HG03342 (cell line): ENCODE data around the gene NKX1-2.

Experiments used
- ATAC-seq: cut with Tn5 transposase; IDR thresholded peaks from one replicate; pipeline ENCODE4 v1.9.1; 2021; ENCODE audit warnings: mild to moderate bottlenecking, moderate library complexity; ENCODE audit not compliant: unreplicated experiment

The NKX1-2 gene

DNA sequence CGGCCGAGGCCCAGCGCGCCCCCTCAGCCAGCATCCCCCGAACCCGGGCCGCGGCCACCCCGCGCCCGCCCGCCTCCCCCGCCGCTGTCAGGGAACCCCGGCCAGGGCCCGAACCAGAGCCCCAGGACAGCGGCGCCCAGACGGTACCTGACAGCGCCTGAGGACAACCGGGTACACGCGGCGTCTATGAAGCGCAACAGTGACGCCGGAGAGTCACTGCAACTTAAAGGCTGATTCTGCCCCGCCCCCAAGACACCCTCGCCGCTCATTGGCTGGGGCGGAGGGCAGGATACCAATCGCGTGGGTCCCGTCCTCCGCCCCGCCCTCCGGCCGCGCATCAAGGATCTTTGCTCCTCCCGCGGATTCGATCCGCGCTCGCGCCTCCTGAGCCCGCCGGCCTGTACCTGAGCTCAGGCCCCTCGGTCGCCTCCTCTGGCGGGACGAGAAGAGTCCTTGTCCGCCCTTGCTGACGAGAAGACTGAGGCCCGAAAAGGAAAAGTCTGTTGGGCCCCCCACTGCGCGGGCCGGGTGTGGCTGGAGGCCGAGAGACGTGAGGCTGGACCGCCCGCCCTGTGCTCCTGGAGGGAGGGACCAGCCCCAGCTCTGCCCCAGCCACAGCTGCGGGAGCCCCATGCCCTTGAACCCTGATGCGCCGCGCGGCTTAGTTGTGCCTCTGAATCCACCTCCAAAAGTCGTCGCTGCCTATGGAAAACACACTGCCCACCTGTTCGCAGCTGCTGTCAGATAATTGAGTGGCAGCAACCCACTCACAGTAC lies 30.9 kb downstream of the NKX1-2 start, which contains the start of gene OAT:
Gene OAT, minus strand, starts transcription at position 198 of the 776 bp plus-strand sequence. CDS start 6,752 bp downstream, outside the sequence.
- peak; percentile 98 for ATAC-seq

DNA sequence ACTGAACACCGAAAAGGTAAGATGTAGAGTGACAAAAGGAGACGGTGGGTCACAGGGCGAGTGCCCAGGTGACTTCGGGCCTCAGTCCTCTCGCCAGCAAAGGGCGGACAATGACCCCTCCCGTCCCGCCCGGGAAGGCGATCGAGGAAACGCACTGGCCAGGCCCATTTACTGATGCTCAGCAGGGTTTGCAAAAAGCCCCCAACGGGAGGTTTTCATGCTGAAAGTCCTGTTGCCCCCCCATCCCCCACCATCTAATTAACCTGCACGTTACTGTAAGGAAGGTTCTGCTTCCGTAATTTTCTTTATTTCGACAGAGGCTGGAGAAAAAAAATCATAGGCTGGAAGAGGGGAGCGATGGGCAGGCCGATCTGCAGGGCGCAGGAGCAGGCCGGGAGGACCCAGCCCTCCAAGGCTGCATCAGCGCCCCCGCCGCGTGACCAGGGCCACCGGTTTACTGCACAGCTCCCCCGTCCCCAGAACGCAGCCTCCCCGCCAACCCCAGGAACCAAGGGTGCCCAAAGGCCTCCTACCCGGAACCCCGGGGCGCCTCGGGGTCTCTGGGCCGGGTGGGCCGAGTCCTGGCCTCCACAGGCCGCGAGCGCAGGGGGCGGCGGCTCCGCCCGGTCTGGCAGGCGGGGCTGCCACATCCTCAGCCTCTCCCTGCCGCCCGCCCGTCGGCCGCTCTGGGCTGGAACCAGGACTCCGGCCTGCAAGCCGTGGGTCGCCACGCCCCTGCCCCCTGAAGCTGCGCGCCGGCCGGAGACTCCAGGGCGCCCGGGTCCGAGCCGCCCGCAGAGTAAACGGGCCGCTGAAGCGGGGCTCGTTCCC lies 31.7 kb downstream of the NKX1-2 start:
- peak; percentile 18 for ATAC-seq

DNA sequence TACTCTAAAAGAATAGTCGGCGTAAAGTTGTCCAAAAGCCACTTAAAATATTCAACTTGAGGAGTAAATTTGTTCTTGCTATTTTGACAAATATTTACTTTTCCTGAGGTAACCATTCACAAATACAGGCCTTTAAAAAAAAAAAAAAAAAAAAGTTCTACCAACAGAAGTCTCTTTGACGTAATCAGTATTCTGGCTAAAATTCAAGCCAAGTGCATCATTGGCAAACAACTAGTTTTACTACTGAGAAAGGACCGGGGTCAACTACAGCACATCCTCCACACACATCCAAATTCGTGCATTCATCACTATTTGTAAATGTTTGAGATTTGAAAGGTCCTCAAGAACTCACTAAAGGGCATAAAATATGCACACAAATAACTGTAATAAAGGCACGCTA lies 33.1 kb downstream of the NKX1-2 start:
- no peak for ATAC-seq

DNA sequence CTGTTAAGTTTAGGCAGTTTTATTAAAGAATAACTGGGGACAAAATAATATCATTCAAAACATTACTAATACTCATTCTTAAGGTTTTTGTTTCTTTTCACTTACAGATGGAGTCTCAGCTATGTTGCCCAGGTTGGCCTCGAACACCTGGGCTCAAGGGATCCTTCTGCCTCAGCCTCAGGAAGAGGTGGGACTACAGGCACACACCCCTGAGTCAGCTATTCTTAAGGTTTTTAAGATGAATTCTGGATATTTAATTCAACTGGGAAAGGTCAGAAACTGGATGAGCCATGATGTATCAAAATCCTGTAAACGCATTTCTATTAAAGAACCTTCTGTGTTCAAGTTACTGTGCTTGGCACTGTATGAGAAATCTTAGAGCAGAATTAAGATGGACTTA lies 34.6 kb downstream of the NKX1-2 start:
- no peak for ATAC-seq

DNA sequence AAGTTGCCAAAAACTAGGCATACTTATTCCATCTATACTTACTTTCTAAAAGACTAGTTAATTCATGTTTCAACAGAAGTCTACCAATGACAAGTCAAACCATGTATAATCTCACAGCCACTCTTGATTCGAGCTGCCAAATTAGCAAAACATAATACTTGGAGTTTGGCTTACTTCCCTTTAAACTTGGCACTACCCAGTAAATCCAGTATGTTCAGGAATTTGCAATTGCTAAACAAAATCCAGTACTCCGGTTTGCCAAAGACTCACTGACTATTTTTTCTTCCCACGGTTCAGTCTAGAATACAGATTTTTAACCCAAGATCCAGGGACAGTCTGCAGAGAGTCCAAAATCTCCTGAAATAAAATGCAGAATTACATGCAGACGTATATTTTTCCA lies 35.8 kb downstream of the NKX1-2 start:
- ATAC-seq = no peak

DNA sequence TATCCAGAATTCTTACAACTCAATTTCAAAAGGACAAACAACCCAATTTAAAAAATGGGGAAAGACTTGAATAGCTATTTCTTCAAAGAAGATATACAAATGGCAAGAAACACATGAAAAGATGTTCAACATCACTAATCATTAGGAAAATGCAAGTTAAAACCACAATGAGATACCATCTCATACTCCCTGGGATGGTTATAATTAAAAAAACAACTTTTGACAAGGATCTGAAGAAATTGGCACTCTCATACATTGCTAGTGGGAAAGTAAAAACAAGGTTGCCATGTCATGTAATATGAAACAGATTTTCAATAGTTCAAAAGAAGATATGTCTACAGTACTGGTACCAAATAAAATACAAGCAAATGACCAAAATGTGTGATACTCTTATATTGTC lies 40.1 kb downstream of the NKX1-2 start:
- ATAC-seq = no peak

DNA sequence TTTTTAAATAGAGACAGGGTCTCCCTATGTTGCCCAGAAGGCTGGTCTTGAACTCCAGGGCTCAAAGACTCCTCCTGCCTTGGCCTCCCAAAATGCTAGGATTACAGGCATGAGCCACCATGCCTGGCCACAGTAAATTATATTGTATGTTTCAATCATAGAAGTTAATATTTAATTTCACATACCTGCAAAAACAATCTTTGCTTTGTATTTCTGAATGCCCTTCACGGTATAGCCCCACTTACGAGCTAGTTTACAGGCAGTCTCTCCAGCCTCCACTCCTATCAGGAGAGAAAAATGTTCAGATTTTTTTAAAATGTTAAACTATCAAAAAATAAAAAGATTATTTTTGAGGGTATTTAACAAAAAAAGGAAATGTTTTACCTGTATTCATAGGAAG lies 41.5 kb downstream of the NKX1-2 start:
- no peak for ATAC-seq

DNA sequence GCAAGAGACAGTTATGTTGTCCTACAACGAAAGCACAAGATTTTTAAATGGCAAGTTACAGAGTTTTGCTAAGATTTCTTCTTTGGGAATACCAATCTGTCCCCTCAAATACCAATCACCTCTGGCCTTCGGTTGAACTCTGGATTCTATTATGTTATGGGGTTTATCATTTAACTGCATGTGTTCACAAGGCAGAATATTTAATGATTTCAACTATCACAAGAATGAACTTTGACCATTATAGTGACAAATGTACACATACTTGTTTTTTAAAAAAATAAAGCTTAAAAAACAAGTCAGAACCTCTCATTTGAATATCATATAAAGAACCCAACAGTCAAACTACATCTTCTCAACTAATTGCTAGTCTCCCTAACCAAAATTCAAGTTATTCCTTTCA lies 42.4 kb downstream of the NKX1-2 start:
- ATAC-seq = no peak

DNA sequence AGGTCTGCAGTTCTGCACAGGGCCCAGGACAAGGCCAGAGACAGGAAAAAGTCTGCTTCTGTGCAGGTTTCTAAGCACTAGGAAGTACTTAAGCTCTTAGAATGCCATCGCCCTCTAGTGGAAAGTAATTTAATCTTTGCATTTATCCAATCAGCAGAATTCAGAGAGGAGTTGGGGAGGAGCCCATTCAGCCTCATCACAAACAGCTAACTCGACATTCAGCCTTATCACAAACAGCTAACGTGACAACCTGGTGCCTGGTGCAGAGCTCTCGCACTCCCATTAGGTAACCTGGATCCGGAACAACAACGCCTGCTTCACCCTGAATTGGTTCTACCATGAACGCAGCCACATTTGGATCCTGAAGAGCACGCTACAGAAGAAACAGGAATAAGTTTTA lies 46.3 kb downstream of the NKX1-2 start:
- ATAC-seq = peak; percentile 95

DNA sequence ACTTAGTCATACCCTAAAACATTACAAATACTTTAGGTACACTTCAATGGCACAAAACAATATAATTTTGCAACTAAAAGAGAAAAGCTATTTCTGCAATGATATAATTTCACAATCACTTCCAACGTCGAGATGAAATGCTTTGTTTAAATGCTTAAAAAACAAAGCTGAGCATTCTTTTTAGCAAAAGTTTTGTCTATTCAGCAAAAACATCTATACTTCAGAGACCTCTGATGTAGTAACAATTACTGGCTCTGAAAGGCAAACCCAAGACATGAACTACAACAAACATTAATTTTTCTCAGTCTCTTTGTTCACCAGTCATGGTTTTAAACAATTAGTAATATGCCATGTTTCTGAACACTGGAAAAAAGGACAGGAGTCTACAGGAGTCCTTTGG lies 47.6 kb downstream of the NKX1-2 start:
- no peak for ATAC-seq

DNA sequence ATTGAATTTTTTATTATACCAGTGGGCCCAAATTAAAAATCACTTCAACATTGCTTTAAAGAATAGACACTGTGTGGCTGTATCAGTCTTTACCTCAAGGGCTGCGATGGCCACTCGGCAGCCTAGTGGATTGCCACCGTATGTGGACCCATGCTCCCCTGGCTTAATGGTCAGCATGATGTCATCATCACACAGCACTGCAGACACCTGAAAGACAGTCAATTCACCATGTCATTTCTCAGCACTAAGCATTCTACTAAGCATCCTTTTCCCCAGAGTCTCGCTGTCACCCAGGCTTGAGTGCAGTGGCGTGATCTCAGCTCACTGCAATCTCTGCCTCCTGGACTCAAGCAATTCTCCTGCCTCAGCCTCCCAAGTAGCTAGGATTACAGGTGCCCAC lies 48.2 kb downstream of the NKX1-2 start:
- ATAC-seq = no peak
